Panc1 (cell line): ENCODE measurements around the gene LPIN2.

Experiments
- CTCF ChIP-seq: fragments of 450-650 bp; IDR thresholded peaks from 2 replicates; pipeline ENCODE4 v1.5.1; 2017; ENCODE audit warnings: mild to moderate bottlenecking
- POLR2AphosphoS5 ChIP-seq: IDR thresholded peaks from 2 replicates; pipeline ENCODE4 v1.6.1; 2012; ENCODE audit warnings: mild to moderate bottlenecking, low read depth, low read length, moderate library complexity
- REST ChIP-seq, 2 experiments: IDR thresholded peaks; 2 replicates each; pipeline ENCODE4 v1.6.1; 2011 to 2012; ENCODE audit warnings: low read depth in 2 of 2, control low read depth in 1 of 2, low read length in 1 of 2, mild to moderate bottlenecking in 1 of 2, moderate library complexity in 1 of 2; ENCODE audit not compliant: insufficient read depth in 1 of 2
- SIN3A ChIP-seq: IDR thresholded peaks from 2 replicates; pipeline ENCODE4 v1.6.1; 2012; ENCODE audit warnings: low read depth, mild to moderate bottlenecking, low read length, moderate library complexity, borderline replicate concordance; ENCODE audit not compliant: insufficient read depth

- TF ChIP-seq CTCF (no peak), SIN3A (no peak), REST (IDR thresholded peaks at IDR 0.05; ENCODE audit: insufficient read depth in 1 of 2, low read depth in 2 of 2, low read length in 1 of 2) (no peak), POLR2AphosphoS5 (no peak)
Measured at GRCh38 chr18:3046216-3046808, 33.4 kb upstream of the LPIN2 start.
